ENCODE results near the gene ZMAT5.

ZMAT5 gene

GRCh38 chr22:29750559-29751538, 16.0 kb downstream of the ZMAT5 start:
- no peaks in the 10 kb centered on the region for H4K20me1 ChIP-seq (ENCODE audit: low read depth, low read length)
- no peaks in the 10 kb centered on the region for H3F3A ChIP-seq (ENCODE audit: insufficient read depth)
- H3K36me3 ChIP-seq (ENCODE audit: low read length): no peaks in the 10 kb centered on the region
- no peak overlapping the region for H3K9ac ChIP-seq (ENCODE audit: low read length)
- H3K27ac ChIP-seq (ENCODE audit: low read depth, low read length): no peak overlapping the region
- H3K27me3 ChIP-seq (ENCODE audit: low read length): no peaks in the 10 kb centered on the region
- TF ChIP-seq, protein P1, sequence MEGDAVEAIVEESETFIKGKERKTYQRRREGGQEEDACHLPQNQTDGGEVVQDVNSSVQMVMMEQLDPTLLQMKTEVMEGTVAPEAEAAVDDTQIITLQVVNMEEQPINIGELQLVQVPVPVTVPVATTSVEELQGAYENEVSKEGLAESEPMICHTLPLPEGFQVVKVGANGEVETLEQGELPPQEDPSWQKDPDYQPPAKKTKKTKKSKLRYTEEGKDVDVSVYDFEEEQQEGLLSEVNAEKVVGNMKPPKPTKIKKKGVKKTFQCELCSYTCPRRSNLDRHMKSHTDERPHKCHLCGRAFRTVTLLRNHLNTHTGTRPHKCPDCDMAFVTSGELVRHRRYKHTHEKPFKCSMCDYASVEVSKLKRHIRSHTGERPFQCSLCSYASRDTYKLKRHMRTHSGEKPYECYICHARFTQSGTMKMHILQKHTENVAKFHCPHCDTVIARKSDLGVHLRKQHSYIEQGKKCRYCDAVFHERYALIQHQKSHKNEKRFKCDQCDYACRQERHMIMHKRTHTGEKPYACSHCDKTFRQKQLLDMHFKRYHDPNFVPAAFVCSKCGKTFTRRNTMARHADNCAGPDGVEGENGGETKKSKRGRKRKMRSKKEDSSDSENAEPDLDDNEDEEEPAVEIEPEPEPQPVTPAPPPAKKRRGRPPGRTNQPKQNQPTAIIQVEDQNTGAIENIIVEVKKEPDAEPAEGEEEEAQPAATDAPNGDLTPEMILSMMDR (IDR thresholded peaks at IDR 0.05; ENCODE audit: insufficient read depth, low read length, poor library complexity, severe bottlenecking): no peak
- TF ChIP-seq EZH2phosphoT487 (conservative IDR thresholded peaks at IDR 0.05; ENCODE audit: low read length): no peak
- H3K4me2 ChIP-seq (ENCODE audit: low read depth, low read length, poor library complexity, severe bottlenecking): no peak overlapping the region
- no peak overlapping the region for H2AFZ ChIP-seq (ENCODE audit: low read depth, low read length, severe bottlenecking)
- no peak overlapping the region for H3K4me3 ChIP-seq (ENCODE audit: insufficient read depth, low read length, poor library complexity, severe bottlenecking)
- H3K9me3 ChIP-seq (ENCODE audit: insufficient read depth, low read length): no peaks in the 10 kb centered on the region
- H3K79me2 ChIP-seq (ENCODE audit: insufficient read depth, low read length): no peaks in the 10 kb centered on the region
- no peaks in the 10 kb centered on the region for H3K9me2 ChIP-seq (replicated peaks; ENCODE audit: insufficient read depth, low read length)

DNA sequence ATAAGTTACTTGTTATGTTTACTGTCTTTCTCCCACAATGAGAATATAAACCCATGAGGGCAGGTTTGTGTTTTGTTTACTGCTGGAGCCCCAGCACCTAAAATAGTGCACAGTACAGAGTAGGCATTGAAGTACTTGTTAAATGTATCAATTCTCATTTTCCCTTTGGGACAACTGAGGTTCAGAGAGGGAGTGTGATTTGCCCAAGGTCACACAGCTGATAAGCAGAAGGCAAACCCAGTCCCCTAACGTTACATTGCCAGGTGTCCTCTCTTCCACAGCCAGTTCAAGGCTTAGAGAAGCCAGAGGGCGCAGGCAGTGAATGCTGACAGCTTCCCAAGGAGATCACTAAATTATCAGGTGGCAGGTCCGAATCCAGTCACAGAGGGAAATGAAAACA, 16.8 kb downstream of the ZMAT5 start:
- H3K9me3 ChIP-seq (ENCODE audit: insufficient read depth, low read length): no peaks in the 10 kb centered on the region
- H4K20me1 ChIP-seq (ENCODE audit: low read depth, low read length): no peaks in the 10 kb centered on the region
- no peaks in the 10 kb centered on the region for H3K9me2 ChIP-seq (replicated peaks; ENCODE audit: insufficient read depth, low read length)
- H3K4me2 ChIP-seq (ENCODE audit: low read depth, low read length, poor library complexity, severe bottlenecking): no peak overlapping the region
- no peaks in the 10 kb centered on the region for H3K27me3 ChIP-seq (ENCODE audit: low read length)
- no peak overlapping the region for H2AFZ ChIP-seq (ENCODE audit: low read depth, low read length, severe bottlenecking)
- H3K27ac ChIP-seq (ENCODE audit: low read depth, low read length): no peak overlapping the region
- H3K79me2 ChIP-seq (ENCODE audit: insufficient read depth, low read length): no peaks in the 10 kb centered on the region
- H3K4me3 ChIP-seq (ENCODE audit: insufficient read depth, low read length, poor library complexity, severe bottlenecking): no peak overlapping the region
- no peak for TF ChIP-seq EZH2phosphoT487 (conservative IDR thresholded peaks at IDR 0.05; ENCODE audit: low read length)
- TF ChIP-seq, protein P1 (IDR thresholded peaks at IDR 0.05; ENCODE audit: insufficient read depth, low read length, poor library complexity, severe bottlenecking): no peak
- no peak overlapping the region for H3K9ac ChIP-seq (ENCODE audit: low read length)
- no peaks in the 10 kb centered on the region for H3F3A ChIP-seq (ENCODE audit: insufficient read depth)
- no peaks in the 10 kb centered on the region for H3K36me3 ChIP-seq (ENCODE audit: low read length)

DNA sequence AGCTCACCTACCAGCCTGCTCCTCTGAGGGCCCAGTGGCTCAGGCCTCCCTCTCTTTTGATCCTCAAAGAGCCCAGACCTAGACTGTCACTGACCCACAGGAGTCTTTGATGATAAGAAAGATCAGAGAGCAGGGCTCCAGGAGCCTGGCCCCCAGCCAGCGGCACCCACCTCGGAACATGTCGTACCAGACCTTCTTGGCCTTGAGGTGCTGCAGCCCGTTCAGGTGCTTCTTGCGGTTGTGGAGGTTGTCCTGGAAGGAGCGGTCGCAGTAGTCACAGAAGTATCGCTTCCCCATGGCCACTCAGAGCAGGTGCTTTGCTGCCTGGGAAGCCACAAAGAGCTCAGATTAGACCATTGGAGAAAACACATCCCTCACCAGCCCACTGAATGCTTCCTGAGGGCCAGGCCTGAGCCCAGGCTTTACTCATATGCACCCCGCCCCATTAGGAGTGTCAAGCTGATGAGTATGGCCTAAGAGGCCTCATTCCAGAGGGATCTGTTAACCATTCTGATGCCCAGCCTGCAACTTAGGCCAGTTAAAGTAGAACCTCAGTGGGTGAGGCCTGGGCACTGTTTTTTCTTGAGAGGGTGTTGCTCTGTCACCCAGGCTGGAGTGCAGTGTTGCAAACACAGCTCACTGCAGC, 18.4 kb downstream of the ZMAT5 start:
- Histone ChIP-seq H2AFZ (ENCODE audit: low read depth, low read length, severe bottlenecking) (no peak overlapping the region), H3K9ac (ENCODE audit: low read length) (no peak overlapping the region), H3K36me3 (ENCODE audit: low read length) (no peaks in the 10 kb centered on the region), H4K20me1 (ENCODE audit: low read depth, low read length) (no peaks in the 10 kb centered on the region), H3K4me3 (ENCODE audit: insufficient read depth, low read length, poor library complexity, severe bottlenecking) (no peak overlapping the region), H3K9me2 (replicated peaks; ENCODE audit: insufficient read depth, low read length) (no peaks in the 10 kb centered on the region), H3K27ac (ENCODE audit: low read depth, low read length) (no peak overlapping the region), H3K4me2 (ENCODE audit: low read depth, low read length, poor library complexity, severe bottlenecking) (no peak overlapping the region), H3K9me3 (ENCODE audit: insufficient read depth, low read length) (no peaks in the 10 kb centered on the region), H3K27me3 (ENCODE audit: low read length) (no peaks in the 10 kb centered on the region), H3K79me2 (ENCODE audit: insufficient read depth, low read length) (no peaks in the 10 kb centered on the region), H3F3A (ENCODE audit: insufficient read depth) (no peaks in the 10 kb centered on the region)
- no peak for TF ChIP-seq EZH2phosphoT487 (conservative IDR thresholded peaks at IDR 0.05; ENCODE audit: low read length)
- TF ChIP-seq, protein P1 (IDR thresholded peaks at IDR 0.05; ENCODE audit: insufficient read depth, low read length, poor library complexity, severe bottlenecking): no peak

Data from SU-DHL-6 (cell line).